ENCODE results near the gene CDH18.

Gene CDH18

DNA sequence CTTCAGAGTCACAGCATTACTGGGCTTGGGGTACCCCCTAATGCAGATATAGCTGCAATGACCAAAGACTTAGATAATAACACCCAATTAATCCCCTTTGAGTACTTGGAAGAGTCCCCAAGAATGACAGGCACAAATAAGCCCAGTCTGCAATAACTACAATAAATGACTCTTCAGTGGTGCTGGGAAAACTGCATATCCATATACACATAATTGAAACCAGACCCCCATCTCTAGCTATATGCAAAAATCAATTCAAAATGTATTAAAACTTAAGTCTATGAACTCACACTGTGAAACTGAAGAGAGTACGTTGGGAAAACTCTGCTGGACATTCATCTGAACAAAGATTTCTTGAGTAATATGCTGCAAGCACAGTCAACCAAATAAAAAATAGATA is 422.5 kb downstream of the CDH18 start:
- no peak for DNase-seq

DNA sequence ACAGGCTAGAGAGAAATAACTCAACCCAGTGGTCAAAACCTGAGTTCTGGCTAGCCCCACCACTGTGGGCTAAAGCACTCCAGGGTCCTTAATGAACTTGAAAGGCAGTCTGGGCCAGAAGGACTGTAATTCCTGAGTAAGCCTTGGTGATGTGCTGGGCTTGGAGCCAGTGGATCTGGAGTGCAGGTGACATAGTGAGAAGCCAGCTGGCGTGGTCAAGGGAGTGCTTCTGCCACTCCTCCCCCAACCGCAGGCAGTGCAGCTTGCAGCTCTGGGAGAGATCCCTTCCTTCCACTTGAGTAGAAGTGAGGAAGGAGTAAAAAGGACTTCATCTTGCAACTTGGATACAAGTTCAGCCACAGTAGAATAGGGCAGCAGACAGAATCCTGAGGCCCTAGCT is 424.0 kb downstream of the CDH18 start:
- DNase-seq: peak; percentile 89

DNA sequence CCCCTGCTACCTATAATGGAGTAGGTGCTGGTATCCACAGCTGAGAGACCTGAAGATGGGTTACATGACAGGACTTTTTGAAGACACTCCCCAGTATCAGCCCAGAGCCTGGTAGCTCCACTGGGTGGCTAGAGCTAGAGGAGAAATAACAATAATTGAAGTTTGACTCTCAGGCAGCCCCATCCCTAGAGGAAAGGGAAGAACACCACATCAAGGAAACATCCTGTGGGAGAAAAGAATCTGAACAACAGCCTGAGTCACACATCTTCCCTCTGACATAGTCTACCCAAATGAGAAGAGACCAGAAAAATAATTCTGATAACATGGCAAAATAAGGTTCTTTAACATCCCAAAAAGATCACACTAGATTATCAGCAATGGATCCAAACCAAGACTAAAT is 432.1 kb downstream of the CDH18 start:
- DNase-seq: no peak

DNA sequence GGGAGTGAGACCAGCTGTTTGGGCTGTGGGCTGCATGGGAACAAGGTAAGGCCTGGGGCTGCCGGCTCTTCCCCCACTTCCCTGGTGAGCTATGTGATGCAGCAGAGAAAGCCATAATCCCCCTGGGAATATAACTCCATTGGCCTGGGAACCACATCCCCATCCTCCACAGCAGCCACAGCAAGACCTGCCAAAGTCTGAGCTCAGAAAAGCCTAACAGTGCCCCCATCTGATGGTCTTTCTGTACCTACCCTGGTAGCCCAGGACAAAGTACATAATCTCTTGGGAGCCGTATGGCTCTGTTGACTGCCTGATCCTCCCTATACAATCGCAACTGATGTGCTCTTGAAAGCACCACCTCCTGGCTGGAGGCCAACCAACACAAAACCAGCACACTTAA is 432.6 kb downstream of the CDH18 start:
- no peak for DNase-seq

DNA sequence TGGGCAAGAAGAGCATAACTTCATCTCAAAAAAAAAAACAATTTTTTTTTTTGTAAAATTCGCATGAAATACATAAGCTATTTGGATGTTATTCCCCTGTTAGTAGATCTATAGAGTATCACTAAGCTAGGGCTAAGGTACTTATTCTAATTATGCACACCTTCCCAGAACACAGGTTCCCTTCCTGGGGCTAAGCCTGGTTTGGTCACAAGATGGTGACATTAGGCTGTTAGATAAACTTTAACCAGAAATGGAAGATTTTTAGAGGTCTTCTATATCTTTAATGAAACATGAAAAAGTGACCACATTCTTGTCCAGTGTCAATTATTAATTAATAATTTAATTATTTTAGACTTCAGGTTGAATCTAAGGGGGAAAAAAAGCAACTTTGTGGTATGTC is 433.5 kb downstream of the CDH18 start:
- DNase-seq: peak; percentile 49

DNA sequence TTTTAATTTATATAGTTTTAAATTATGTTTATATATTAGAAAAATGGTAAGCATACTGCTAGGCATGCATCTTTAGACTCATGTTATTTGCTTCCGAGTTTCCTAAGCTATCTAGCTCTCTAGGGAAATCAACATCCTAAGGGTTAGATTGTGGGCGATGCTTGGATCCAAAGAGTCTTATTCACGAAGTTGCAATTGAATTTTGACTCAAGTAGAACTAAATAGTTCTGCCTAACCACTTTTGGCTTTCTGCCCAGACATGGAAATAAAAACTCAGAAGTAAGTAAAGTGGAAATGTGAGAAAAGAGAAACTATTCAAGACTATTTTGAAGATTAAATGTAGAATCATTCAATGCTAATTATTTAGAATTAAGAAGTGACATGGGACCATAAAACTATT is 440.4 kb downstream of the CDH18 start:
- DNase-seq: no peak

DNA sequence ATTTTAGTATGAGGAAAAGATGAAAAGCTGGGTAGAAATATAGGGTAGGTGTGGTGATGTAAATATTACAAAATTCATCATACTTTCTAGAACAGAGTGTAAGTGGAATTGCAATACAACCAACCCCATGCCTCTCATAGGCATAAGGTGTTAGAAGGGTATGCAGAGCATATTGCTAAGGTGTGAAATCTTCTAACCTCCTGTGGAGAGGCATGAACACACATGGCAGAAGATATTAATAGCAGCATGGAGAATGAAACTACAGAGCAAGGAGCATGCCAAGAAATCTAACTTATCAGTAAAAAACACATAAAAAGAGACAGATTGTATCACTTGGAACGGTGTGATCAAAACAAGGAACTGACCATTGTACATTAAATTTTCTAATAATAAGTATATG is 441.5 kb downstream of the CDH18 start:
- no peak for DNase-seq

DNA sequence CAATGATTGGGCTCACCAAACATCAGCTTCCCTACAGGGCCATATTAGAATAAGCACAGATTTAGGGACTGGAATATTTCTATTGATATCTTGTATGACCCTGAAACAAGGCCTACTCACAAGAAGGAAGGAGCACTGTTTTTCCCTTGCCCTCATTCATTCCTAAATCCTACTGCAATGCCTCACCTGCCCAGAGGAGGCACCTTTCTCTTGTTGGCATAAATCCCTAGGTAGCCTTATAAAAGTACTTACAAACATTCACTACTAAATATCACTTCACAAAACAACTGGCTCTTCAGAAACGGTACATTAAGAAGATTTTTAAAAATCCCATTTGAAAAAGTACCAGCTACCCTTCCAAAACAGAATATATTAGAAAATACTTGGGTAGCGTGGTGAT is 449.4 kb downstream of the CDH18 start:
- peak; percentile 16 for DNase-seq

DNA sequence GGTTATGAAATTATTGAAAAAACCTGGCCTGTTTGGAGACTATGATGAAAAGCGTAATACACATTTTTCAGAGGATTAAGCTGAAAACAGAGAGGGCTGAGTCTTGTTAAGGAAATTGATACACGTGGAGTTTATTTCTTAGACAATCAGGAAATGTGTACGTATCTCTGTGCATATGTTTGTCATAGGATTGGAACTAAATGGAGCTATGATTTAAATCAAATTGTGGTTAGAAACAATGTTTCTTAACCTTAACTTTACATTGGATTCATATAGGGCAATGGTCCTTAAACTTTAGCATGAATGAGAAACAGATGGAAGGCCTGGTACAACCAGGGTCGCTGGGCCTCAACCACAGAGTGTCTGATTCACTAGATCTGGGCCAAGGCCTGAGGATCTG is 451.6 kb downstream of the CDH18 start:
- DNase-seq: no peak

DNA sequence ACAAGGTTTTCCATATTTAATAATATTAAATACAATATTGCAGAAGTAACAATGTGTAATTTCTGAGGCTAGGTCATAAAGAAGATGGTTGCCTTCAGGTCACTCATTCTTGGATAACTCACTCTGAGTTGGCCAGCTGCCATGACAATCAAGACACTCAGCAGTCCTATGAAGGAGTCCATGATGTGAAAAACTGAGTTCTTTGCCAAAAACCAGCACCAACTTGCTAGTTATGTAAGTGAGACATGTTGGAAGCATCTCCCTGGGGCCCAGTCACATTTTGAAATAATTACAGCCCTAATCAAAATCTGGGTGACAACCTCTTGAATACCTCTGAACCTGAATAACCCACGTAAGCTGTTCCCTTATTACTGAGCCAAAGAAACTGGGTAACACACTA is 453.2 kb downstream of the CDH18 start:
- DNase-seq: no peak

DNA sequence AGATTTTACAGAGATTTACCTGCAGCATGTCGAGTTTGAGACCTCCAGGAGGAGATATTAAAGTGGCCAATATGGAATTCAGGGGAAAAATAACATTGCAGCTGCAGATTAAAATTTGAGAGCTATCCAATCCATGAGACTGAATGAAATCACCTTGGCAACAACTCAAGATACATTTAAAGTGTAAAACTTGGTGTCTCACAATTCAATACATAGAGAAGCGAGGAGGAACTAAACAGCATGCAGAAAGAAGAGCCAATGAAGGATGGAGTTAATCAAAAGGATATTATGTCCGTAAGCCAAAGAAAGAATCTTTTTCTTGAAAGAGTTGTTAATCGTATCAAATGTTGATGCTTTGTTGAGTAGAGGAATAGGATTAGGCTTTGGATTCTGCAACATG is 455.1 kb downstream of the CDH18 start:
- no peak for DNase-seq

DNA sequence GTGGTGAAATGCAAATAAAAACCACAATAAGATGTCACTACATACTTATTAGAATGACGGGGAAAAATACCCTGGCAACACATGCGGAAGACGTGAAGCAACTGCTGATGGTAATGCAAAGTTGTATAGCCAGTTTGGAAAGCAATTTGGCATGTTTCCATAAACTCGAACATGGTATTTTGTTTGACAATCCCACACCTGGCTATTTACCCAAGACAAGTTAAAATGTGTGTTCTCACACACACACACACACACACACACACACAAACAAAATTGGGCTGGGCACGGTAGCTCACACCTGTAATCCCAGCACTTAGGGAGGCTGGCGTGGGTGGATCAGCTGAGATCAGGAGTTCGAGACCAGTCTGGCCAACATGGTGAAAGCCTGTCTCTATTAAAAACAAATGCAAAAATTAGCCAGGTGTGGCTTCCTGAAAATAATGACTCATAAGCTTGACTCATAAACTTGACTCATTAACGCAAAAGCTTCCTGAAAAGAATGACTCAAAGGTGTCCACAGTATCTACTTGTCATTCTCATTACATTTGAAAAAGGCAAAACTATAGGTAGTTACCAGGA is 456.5 kb downstream of the CDH18 start:
- DNase-seq: peak; percentile 97

DNA sequence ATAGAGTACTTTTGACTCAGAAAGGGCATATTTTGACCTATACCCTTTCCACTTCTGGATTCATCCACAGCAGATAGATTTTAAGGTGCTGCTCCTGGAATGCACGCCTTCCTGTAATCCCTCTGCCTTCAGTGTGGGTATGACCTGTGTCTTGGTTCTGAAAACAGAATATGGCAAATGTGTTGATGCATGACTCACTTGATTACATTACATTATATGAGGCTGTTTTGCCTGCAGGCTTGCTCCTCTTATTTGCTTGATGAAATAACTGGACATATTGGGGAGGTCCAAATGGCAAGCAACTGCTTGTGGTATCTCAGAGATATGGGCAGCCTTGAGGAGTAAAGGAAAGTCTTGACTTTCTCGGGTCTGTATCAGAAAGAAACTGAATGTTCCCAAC is 468.6 kb downstream of the CDH18 start:
- DNase-seq: no peak

DNA sequence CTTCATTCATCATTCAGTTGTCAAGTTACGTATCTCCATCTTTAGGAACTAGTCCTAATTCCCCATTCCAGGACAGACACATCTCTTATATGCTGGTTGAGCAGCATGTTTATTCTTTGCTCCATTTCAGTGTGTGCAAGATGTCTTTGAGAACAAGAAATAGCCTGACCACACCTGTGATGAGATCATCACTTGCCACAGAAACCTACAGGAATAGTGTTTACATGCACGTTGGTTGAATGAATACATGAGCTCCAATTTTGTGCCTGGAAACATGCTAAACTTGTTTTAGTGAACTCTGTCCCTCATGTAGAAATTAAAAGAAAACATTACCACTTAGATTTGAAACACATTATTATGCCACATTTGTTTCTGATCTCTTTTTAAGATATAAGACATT is 489.1 kb downstream of the CDH18 start:
- DNase-seq: peak; percentile 11

DNA sequence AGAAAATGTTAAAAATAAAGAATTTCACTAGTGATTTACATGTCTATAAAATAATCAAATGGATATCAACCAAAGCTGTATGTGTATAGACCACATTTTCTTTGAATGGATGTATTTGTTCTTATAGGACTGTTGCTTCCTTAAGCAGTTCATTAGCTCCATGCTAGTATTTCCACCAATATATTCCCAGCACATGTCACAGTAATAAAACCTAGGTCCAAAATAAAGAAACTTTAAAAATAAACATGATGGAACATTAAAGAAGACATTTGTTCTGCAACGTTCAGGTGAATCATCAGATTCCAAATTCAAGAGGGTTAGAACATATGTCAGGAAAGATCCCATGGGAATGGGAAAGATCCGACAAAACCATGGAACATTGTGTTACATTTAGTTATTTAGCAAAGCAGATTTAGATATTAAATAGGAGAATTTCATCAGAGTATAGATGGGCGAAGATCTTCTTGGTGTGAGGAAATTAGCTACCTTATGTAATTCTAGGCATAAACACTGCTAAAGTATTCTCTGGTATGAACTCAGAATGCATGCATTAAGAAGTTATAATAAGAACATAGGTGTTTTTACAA is 490.7 kb downstream of the CDH18 start:
- no peak for DNase-seq

DNA sequence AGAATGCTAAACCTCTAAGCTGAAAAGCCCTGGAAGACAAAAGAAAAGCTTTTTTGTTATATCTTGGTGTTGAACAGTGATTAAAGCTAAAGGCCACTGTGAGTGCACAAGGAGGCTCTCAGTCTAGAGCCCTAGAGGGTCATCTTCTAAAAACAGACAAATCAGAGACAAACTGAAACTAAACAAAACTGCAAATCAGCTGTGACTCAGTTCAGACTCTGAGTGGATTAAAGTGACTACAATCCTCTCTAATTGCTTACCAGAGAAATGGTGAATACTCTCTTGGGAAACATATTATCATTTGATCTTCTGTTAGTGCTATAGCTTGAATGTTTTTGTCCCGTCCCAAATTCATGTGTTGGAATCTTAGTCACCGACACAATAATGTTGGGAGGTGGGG is 491.9 kb downstream of the CDH18 start:
- no peak for DNase-seq

DNA sequence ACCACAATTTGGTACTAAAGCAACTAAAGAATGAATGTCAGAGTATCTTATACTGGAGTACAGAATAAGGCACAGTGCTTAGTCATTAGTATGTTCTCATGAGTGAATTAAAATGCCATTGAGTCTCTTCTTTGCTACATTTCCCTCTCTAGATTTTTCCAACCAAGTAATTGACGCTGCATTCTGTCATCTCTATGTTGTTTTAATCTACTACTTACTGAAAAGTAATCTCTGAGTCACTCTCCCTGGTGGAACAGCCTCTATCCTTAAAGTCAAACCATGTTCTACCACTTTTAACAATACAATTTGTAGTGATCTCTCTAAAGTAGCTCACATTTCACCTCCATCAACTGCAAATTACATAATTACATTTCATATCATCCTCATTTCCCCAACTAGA is 495.1 kb downstream of the CDH18 start:
- DNase-seq: no peak

DNA sequence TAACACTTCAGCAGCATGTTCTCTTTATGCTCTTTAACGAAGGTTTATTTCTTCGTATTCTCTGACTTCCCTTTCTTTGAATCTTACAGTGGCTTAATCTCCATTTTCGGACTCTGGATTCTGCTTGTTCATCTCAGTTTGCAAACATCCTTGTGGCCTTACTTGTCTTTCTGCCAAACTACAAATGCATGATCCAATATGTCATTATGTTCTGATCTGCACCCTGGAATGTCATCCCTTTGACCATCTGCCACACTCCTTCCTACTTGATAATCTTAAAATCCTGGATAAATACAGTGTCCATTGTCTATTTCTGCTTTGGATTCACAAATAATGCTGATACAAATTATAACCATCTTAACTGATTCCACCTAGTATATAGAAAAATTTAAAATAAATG is 499.2 kb downstream of the CDH18 start:
- no peak for DNase-seq

DNA sequence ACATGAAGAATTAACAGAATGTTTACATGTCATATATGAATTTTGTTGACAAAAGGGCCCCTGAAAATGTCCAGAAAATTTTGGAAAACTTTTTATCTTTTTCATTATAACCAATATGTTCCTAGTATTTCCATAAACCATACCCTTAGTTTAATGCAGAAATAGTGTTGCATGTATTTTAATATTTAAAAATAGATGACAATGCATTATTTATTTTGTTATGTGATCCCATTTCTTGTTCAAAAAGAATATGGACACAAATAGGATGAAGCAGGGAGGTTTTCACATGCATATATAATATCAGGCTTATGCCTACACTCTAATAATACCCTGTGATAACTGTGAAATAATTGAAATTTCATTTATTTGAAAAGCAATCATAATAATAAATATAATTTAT is 500.5 kb downstream of the CDH18 start:
- no peak for DNase-seq

DNA sequence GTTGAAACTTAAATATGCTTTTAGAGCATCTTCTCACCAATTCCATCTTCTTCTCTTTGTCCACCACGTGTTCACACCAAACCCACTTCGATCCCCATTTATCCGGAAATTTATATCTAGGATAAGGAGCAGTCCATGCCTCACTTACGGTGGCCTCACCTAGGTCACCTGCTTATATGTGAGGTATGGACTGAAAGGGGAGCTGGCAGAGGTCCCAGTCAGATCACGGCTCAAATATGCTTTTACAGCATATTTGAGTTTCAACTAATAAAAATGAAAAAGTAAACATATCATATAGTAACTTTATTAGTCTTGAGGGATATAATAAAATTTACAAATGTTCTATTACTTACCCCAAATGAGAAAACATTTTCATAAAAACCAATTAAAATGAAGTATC is 508.4 kb downstream of the CDH18 start:
- DNase-seq: no peak

DNA sequence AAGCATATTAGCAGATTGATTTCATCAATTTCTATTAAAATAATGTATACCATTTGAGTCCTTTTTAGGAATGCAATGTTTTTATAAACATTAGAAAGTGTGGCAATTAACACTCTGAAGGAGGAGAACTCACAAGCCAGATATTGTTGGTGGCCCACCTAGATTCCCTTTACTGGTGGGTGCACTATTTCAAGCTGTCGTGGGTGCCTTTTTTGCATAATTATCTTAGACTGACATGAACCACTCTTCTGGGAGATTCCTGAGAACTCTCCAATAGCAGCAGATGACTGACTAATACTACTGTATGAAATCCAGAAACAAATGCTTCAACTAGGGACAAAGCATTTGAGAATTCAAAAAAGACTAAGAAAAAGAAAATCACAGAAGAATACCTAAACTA is 526.0 kb downstream of the CDH18 start:
- DNase-seq: no peak

DNA sequence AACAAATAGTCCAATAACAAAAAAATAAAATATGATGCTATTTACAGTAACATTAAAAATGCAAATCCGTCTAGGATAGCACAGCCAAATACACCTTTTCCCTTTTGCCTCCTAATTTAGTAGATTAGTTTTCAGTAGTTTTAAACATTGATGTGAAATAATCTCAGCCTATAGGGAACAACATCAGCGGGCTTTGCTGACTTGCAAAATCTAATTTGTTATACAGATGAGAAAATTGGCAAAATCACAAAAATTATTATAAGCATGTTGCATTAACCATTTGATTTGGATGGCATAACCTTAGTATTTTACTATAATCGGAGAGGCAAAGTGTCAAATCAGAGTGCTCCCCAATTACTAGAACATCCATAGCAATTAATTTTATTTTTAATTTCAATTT is 563.5 kb downstream of the CDH18 start:
- DNase-seq: no peak

Measured in DMS53 (cell line).